ENCODE results near the gene PFKFB1.
A peak's percentile ranks its signal among the peaks of the same experiment; 100 is the strongest.

Gene PFKFB1

GRCh38 chrX:55006827-55007621 is 13.0 kb upstream of the PFKFB1 start:
- FAIRE-seq: no peak
- TF ChIP-seq CTCF (IDR thresholded peaks at IDR 0.05; ENCODE audit: insufficient read depth, missing control alignments): no peak

GRCh38 chrX:55005256-55005655 is 11.3 kb upstream of the PFKFB1 start:
- DNase-seq (ENCODE audit: insufficient read length, low spot score): no peak
- FAIRE-seq: no peak
- no peak for TF ChIP-seq CTCF (IDR thresholded peaks at IDR 0.05; ENCODE audit: insufficient read depth, missing control alignments)

More at GRCh38 chrX:55006827-55007621, 13.0 kb upstream of the PFKFB1 start:
- no peak for DNase-seq (ENCODE audit: insufficient read length, low spot score)

GRCh38 chrX:55004231-55004630 is 10.2 kb upstream of the PFKFB1 start:
- DNase-seq (ENCODE audit: insufficient read length, low spot score): no peak
- no peak for TF ChIP-seq CTCF (IDR thresholded peaks at IDR 0.05; ENCODE audit: insufficient read depth, missing control alignments)
- FAIRE-seq: no peak

GRCh38 chrX:54999717-55000598 is 6.0 kb upstream of the PFKFB1 start, which contains the start of gene APEX2:
Gene APEX2 (plus strand): TSS chrX:55000363. CDS start chrX:55000423, 60 bp downstream.
- peak; percentile 67 for FAIRE-seq

GRCh38 chrX:54995621-54996020 is 1.6 kb upstream of the PFKFB1 start:
- FAIRE-seq: no peak
- DNase-seq (ENCODE audit: insufficient read length, low spot score): no peak

More at GRCh38 chrX:54999717-55000598, 6.0 kb upstream of the PFKFB1 start, which contains the start of gene APEX2:
- no peak for TF ChIP-seq CTCF (IDR thresholded peaks at IDR 0.05; ENCODE audit: insufficient read depth, missing control alignments)
- DNase-seq (ENCODE audit: insufficient read length, low spot score): peak; percentile 37

GRCh38 chrX:54994668-54995351 is 822 bp upstream of the PFKFB1 start:
- no peak for FAIRE-seq
- no peak for DNase-seq (ENCODE audit: insufficient read length, low spot score)
- TF ChIP-seq CTCF (IDR thresholded peaks at IDR 0.05; ENCODE audit: insufficient read depth, missing control alignments): no peak

More at GRCh38 chrX:54995621-54996020, 1.6 kb upstream of the PFKFB1 start:
- no peak for TF ChIP-seq CTCF (IDR thresholded peaks at IDR 0.05; ENCODE audit: insufficient read depth, missing control alignments)
